H1 (cell line): ENCODE data around the gene KIAA1586. TPM values are rescaled to one million over a fixed set of nuclear protein-coding genes. Genes with fewer than 3 reads are reported as not detected.

Experiments
- CTCF ChIA-PET: fragments of 300-600 bp; sonication (Branson Sonifier 250); formaldehyde crosslinking; loops from one replicate; lab custom pipeline; 2021; ENCODE audit not compliant: partially characterized antibody; lab: Charles Lee
- POLR2A ChIA-PET: fragments of 300-600 bp; sonication (Branson Sonifier 250); formaldehyde crosslinking; loops from one replicate; lab custom pipeline; 2021; ENCODE audit warnings: inconsistent platforms; ENCODE audit not compliant: partially characterized antibody; lab: Charles Lee
- DNase-seq, 2 experiments: peaks; one replicate each; pipeline versions ENCODE4 v3.0.0 to v3.0.0-alpha.2; 2010 to 2022; ENCODE audit warnings: low spot score in 2 of 2, low read depth in 1 of 2, mixed read lengths in 1 of 2
- FAIRE-seq: peaks from 2 replicates; lab custom pipeline; 2011; peaks lifted over from hg19 to GRCh38; lab: Jason Lieb, UNC
- H2AFZ ChIP-seq: 2 replicates; pipeline ENCODE4 v1.8.1; 2012; ENCODE audit warnings: low read length, inconsistent platforms
- H2AK5ac ChIP-seq: 2 replicates; pipeline ENCODE4 v1.6.1; 2013; ENCODE audit warnings: low read depth, low read length
- H2BK120ac ChIP-seq: replicated peaks from 2 replicates; pipeline ENCODE3; 2013; ENCODE audit warnings: low read depth, low read length, inconsistent platforms
- H2BK12ac ChIP-seq: 2 replicates; pipeline ENCODE4 v1.6.1; 2013; ENCODE audit warnings: low read depth, low read length
- H2BK15ac ChIP-seq: 2 replicates; pipeline ENCODE4 v1.6.1; 2013; ENCODE audit warnings: low read length
- H2BK20ac ChIP-seq: 2 replicates; pipeline ENCODE4 v1.6.1; 2013; ENCODE audit warnings: low read length
- H2BK5ac ChIP-seq: 2 replicates; pipeline ENCODE4 v1.6.1; 2013; ENCODE audit warnings: low read depth, low read length
- H3K14ac ChIP-seq: 2 replicates; pipeline ENCODE4 v1.6.1; 2013; ENCODE audit warnings: inconsistent platforms; ENCODE audit not compliant: insufficient read length
- H3K18ac ChIP-seq: 2 replicates; pipeline ENCODE4 v1.6.1; 2013; ENCODE audit warnings: low read length; ENCODE audit errors: extremely low read depth
- H3K23ac ChIP-seq: 2 replicates; pipeline ENCODE4 v1.6.1; 2013; ENCODE audit warnings: inconsistent platforms; ENCODE audit not compliant: insufficient read length
- H3K23me2 ChIP-seq: 2 replicates; pipeline ENCODE4 v1.6.1; 2013; ENCODE audit warnings: low read depth, low read length
- H3K27ac ChIP-seq: 2 replicates; pipeline ENCODE4 v1.6.1; 2011; ENCODE audit warnings: low read depth, low read length, inconsistent platforms
- H3K27me3 ChIP-seq, 4 experiments: replicated peaks in 1 of 4; 1 replicate in 1 of 4; 2 replicates in 3 of 4; pipeline versions ENCODE4 v1.6.1 to v1.8.1; 2011 to 2013; ENCODE audit warnings: low read length in 3 of 4, mild to moderate bottlenecking in 3 of 4, inconsistent platforms in 2 of 4, mixed read lengths in 2 of 4, moderate library complexity in 1 of 4; ENCODE audit not compliant: control insufficient read depth in 3 of 4, insufficient read depth in 3 of 4; ENCODE audit errors: extremely low read depth in 1 of 4
- H3K36me3 ChIP-seq, 4 experiments: 2 replicates each; pipeline versions ENCODE4 v1.6.1 to v1.8.1; 2011 to 2013; ENCODE audit warnings: mild to moderate bottlenecking in 4 of 4, low read length in 3 of 4, moderate library complexity in 2 of 4, control low read depth in 1 of 4, inconsistent platforms in 1 of 4; ENCODE audit not compliant: insufficient read depth in 4 of 4, control insufficient read depth in 2 of 4
- H3K4ac ChIP-seq: replicated peaks from 2 replicates; pipeline ENCODE3; 2013; ENCODE audit warnings: low read length, low read depth, mixed read lengths, inconsistent platforms; ENCODE audit not compliant: insufficient read length
- H3K4me1 ChIP-seq, 4 experiments: replicated peaks in 1 of 4; 1 replicate in 1 of 4; 2 replicates in 3 of 4; pipeline versions ENCODE4 v1.6.1 to v1.8.1; 2011 to 2013; ENCODE audit warnings: low read length in 3 of 4, inconsistent platforms in 2 of 4, mixed read lengths in 1 of 4; ENCODE audit not compliant: insufficient read depth in 4 of 4, control insufficient read depth in 3 of 4
- H3K4me2 ChIP-seq, 2 experiments: 2 replicates each; pipeline versions ENCODE4 v1.6.1 to v1.8.1; 2011 to 2013; ENCODE audit warnings: low read depth in 2 of 2, low read length in 2 of 2, control low read depth in 1 of 2, inconsistent platforms in 1 of 2, mild to moderate bottlenecking in 1 of 2; ENCODE audit not compliant: insufficient read depth in 1 of 2
- H3K4me3 ChIP-seq, 4 experiments: fragments of 200-600, 300-600 bp in 1 of 4; sonication (generic), shearing (Covaris generic), sonication (Bioruptor Twin) in 1 of 4; 2 replicates each; pipeline versions ENCODE4 v1.5.1 to v1.8.1; 2011 to 2016; ENCODE audit warnings: low read length in 4 of 4, low read depth in 3 of 4, control low read depth in 2 of 4, inconsistent platforms in 2 of 4, mild to moderate bottlenecking in 2 of 4, mixed read lengths in 1 of 4, moderate library complexity in 1 of 4; ENCODE audit not compliant: insufficient read depth in 2 of 4; ENCODE audit errors: extremely low read depth in 1 of 4
- H3K56ac ChIP-seq: replicated peaks from 2 replicates; pipeline ENCODE3; 2013; ENCODE audit warnings: low read depth, mild to moderate bottlenecking, mixed read lengths, low read length, inconsistent platforms; ENCODE audit not compliant: insufficient read length
- H3K79me1 ChIP-seq: 2 replicates; pipeline ENCODE4 v1.6.1; 2013; ENCODE audit warnings: low read depth, low read length, control low read depth
- H3K79me2 ChIP-seq, 2 experiments: 2 replicates each; pipeline versions ENCODE4 v1.6.1 to v1.8.1; 2012 to 2013; ENCODE audit warnings: low read length in 2 of 2, mild to moderate bottlenecking in 2 of 2, inconsistent platforms in 1 of 2; ENCODE audit not compliant: insufficient read depth in 2 of 2, control insufficient read depth in 1 of 2
- H3K9ac ChIP-seq, 4 experiments: replicated peaks in 1 of 4; 1 replicate in 1 of 4; 2 replicates in 3 of 4; pipeline versions ENCODE4 v1.6.1 to v1.8.1; 2011 to 2013; ENCODE audit warnings: low read depth in 3 of 4, low read length in 3 of 4, control low read depth in 2 of 4, mild to moderate bottlenecking in 2 of 4, moderate library complexity in 2 of 4, inconsistent platforms in 1 of 4; ENCODE audit errors: extremely low read depth in 1 of 4
- H3K9me3 ChIP-seq, 2 experiments: 2 replicates each; pipeline versions ENCODE4 v1.6.1 to v1.8.1; 2012 to 2013; ENCODE audit warnings: mild to moderate bottlenecking in 2 of 2, moderate library complexity in 2 of 2, control low read depth in 1 of 2, inconsistent platforms in 1 of 2, low read depth in 1 of 2, low read length in 1 of 2, mixed read lengths in 1 of 2; ENCODE audit not compliant: insufficient read depth in 2 of 2
- H4K20me1 ChIP-seq, 2 experiments: replicated peaks in 1 of 2; 2 replicates each; pipeline versions ENCODE3 to v1.8.1; 2011 to 2013; ENCODE audit warnings: inconsistent platforms in 2 of 2, low read length in 2 of 2, mild to moderate bottlenecking in 1 of 2; ENCODE audit not compliant: insufficient read depth in 2 of 2, control insufficient read depth in 1 of 2
- H4K5ac ChIP-seq: 2 replicates; pipeline ENCODE4 v1.6.1; 2013; ENCODE audit warnings: low read length, low read depth, mixed read lengths, inconsistent platforms; ENCODE audit not compliant: insufficient read length
- H4K8ac ChIP-seq: 2 replicates; pipeline ENCODE4 v1.8.0; 2013; ENCODE audit warnings: mild to moderate bottlenecking, moderate library complexity, low read length, inconsistent platforms; ENCODE audit not compliant: insufficient read depth; ENCODE audit errors: extremely low read depth
- H4K91ac ChIP-seq: replicated peaks from 2 replicates; pipeline ENCODE3; 2013; ENCODE audit warnings: low read length, mixed read lengths, inconsistent platforms; ENCODE audit not compliant: insufficient read length
- CBX8 ChIP-seq: fragments of 300-800, 300-1000 bp; sonication (generic); IDR thresholded peaks from 2 replicates; pipeline ENCODE4 v1.7.1; 2016; ENCODE audit warnings: low read depth, low read length, borderline replicate concordance
- whole genome bisulfite sequencing, 2 experiments: shearing (Covaris generic) in 1 of 2; methylation state at CpG; one replicate each; pipeline versions ENCODE4 v1.1.6 to v1.1.7; 2013 to 2015; ENCODE audit warnings: low lambda C conversion rate in 2 of 2, mixed read lengths in 2 of 2, inconsistent platforms in 1 of 2, low coverage in 1 of 2, missing lambda C conversion rate in 1 of 2; ENCODE audit not compliant: insufficient replicate concordance in 2 of 2, insufficient coverage in 1 of 2, insufficient read length in 1 of 2; ENCODE audit errors: extremely low coverage in 1 of 2, missing lambda C conversion rate in 1 of 2; 5-methylcytosine and 5-hydroxymethylcytosine counted together
- polyA plus RNA-seq, 7 experiments: library from polyadenylated mRNA; depleted of rRNA in 3 of 7; stranded (reverse) in 5 of 7; unstranded in 2 of 7; fragments of >200 nt in 5 of 7; fragments of 200-250 nt in 2 of 7; gene quantifications; 1 replicate in 5 of 7; 2 replicates in 1 of 7; 4 replicates in 1 of 7; pipeline versions ENCODE4 v1.2.1 to v1.2.3, GENCODE V29; 2011 to 2013; ENCODE audit warnings: missing spikeins in 2 of 7, mixed read lengths in 2 of 7
- total RNA-seq: library from RNA; stranded (reverse); fragmentation: NEBNext Ultra II Directional; extraction: Animal tissue kit (Norgen Biotek cat#: 25700); gene quantifications from 2 replicates; pipeline ENCODE4 v1.2.1, GENCODE V29; 2021

KIAA1586 gene
- total and polyA plus RNA-seq, 2 of the 8 experiments (the other 6 are each of a cell fraction or from before 2014, with no cell fraction given) = 2.1 to 24.4 TPM

DNA sequence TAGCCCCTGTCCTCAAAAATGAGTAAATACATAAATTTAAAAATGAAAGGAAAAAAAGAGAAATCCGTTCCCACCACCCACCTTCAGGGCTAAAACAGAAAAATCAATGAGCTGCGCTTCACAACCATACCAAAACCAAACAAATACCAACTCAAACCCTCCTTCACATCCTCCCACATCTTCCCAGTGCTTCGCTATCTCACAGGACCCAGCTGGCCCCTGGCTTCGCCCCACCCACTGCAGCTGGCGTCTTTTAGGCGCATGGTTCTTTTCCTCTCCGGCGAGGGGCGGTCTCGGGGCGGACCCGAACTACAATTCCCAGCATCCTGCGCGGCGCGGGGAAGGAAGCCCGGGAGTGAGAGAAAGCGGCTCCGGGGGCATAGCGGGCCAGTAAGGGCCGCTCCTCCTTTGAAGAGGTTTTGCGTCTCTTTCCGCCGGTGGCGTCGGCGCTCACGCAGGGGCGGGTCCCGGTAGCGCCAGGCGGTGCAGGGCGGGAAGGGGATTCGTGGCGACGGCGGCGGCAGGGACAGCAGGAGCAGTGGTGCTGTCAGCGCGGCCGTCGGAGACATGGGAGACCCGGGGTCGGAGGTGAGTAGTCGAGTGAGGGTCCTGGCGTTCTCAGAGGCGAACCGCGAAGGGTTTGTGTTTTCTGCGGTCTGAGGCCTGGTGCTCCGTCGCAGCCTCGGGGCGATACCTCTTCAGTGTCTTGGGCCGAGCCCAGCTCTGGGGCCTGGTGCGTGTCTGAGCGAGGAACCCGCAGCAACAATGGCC lies 43.4 kb downstream of the KIAA1586 start, which contains the start of gene ZNF451:
TSS of gene ZNF451 (plus strand) at position 502 of the 771 bp plus-strand sequence. CDS start at position 568, 66 bp downstream.
- Histone ChIP-seq H3K4me1 (peaks cover 2 to 4% (median 3%) of the 10 kb centered on the region in 4 experiments; a peak in 5 of 7 replicates), H3K4ac (no peak within 1 kb of the TSS)
- CTCF ChIA-PET = interaction anchor here (0.6 kb wide), 1 partner anchor 430 kb away, joined by 5 read pairs; no protein-coding TSS in a partner anchor
- TF ChIP-seq CBX8 = no peak

More for the DNA sequence above, 43.4 kb downstream of the KIAA1586 start, which contains the start of gene ZNF451:
- Histone ChIP-seq H3K4me3 (peak within 1 kb of the TSS; percentile 39 to 64 (median 58)), H3K4me2 (peak within 1 kb of the TSS; percentile 45 to 65), H4K91ac (no peak within 1 kb of the TSS), H3K9ac (peak within 1 kb of the TSS; percentile 72 to 90 (median 81)), H3K36me3 (peaks cover 0 to 21% (median 0%) of the 10 kb centered on the region in 4 experiments; a peak in 3 of 8 replicates), H3K23me2 (no peaks in the 10 kb centered on the region), H2BK15ac (peak within 1 kb of the TSS; percentile 84; the same call in 1 of the 2 replicates), H3K27ac (peak within 1 kb of the TSS; percentile 68), H3K18ac (no peak within 1 kb of the TSS), H2AFZ (0 out of 2 replicates have a peak within 1 kb of the TSS, but pooled peaks have one; percentile 65), H3K56ac (no peak within 1 kb of the TSS), H3K79me1 (no peaks in the 10 kb centered on the region), H4K5ac (no peak within 1 kb of the TSS), H4K8ac (peak within 1 kb of the TSS; percentile 77), H3K27me3 (no peaks in the 10 kb centered on the region), H2BK12ac (no peak within 1 kb of the TSS), H3K9me3 (no peaks in the 10 kb centered on the region), H3K79me2 (peaks cover 0 to 35% of the 10 kb centered on the region in 2 experiments; a peak in 3 of 4 replicates), H2BK120ac (no peak within 1 kb of the TSS), H2AK5ac (no peak within 1 kb of the TSS), H2BK5ac (no peak within 1 kb of the TSS), H4K20me1 (peaks cover 0 to 6% of the 10 kb centered on the region in 2 experiments), H3K23ac (no peak within 1 kb of the TSS), H3K14ac (no peak within 1 kb of the TSS), H2BK20ac (no peak within 1 kb of the TSS)
- 2% methylated on average over 43 of the region's 58 CpGs; no CpG with 5 or more reads in 1 of the 2 experiments for WGBS, 2 experiments
- DNase-seq (peak; percentile 82 to 98), FAIRE-seq (no peak)
- POLR2A ChIA-PET = interaction anchor here (0.9 to 1.1 kb wide), 3 partner anchors 12 to 132 kb away, joined by 3 read pairs; partner anchors contain the start of gene RAB23
